ENCODE data around the gene CEACAM18. TPM values are rescaled to one million over a fixed set of nuclear protein-coding genes. Genes with fewer than 3 reads are reported as not detected.

Gene CEACAM18
- total RNA-seq, 1 donor from 2014 or later = not detected

DNA sequence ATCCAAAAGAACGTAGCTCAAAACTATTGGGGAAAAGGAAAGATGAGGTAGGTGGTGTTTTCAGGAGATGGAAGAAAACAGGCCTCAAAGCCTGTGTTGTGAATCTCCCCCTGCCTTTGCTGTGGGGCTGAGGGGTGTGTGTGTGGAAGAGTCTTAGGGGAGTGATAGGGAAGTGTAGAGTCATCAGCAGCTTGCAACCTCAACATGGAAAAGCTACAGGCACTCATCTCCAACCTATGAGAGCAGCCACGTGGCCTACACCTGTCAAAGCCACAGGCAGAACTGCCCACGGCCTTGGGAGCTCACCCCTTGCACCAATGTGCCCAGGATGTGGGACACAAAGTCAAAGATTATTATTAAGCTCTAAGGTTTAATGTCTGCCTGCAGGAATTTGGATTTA lies 27.6 kb downstream of the CEACAM18 start:
- Mint-ChIP-seq H3K9me3 (ENCODE audit: low read depth) (peaks cover 11% of the 10 kb centered on the region), H3K36me3 (ENCODE audit: low read depth) (no peaks in the 10 kb centered on the region), H3K4me3 (ENCODE audit: unreplicated experiment) (no peak overlapping the region), H3K4me1 (ENCODE audit: low read depth) (no peaks in the 10 kb centered on the region), H3K27me3 (ENCODE audit: low read depth) (no peaks in the 10 kb centered on the region), H3K27ac (ENCODE audit: unreplicated experiment) (no peak overlapping the region)
- no peak for TF ChIP-seq CTCF (IDR thresholded peaks at IDR 0.05)
- DNase-seq (ENCODE audit: low spot score) = no peak

DNA sequence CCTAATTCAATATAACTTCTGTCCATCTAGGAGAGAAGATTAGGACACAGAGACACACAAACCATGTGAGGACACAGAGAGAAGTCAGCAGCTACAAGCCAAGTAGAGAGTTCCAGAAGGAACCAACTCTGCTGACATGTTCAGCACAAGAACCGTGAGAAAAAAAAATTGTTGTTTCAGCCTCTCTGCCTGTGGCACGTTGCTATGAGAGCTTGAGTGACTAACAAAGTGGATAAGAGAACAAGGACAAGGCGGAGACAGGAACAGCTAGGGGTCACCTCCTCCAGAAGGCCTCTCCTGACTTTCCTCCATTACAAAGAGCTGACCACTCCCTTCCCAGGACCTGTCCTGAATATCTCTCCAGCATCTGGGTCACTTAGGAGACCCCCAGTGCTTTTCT lies 28.9 kb downstream of the CEACAM18 start:
- H3K4me1 Mint-ChIP-seq (ENCODE audit: low read depth) = no peaks in the 10 kb centered on the region
- no peak for TF ChIP-seq CTCF (IDR thresholded peaks at IDR 0.05)
- H3K36me3 Mint-ChIP-seq (ENCODE audit: low read depth) = no peaks in the 10 kb centered on the region
- DNase-seq (ENCODE audit: low spot score) = no peak
- no peak overlapping the region for H3K27ac Mint-ChIP-seq (ENCODE audit: unreplicated experiment)
- H3K9me3 Mint-ChIP-seq (ENCODE audit: low read depth) = peaks cover 9% of the 10 kb centered on the region
- H3K27me3 Mint-ChIP-seq (ENCODE audit: low read depth) = no peaks in the 10 kb centered on the region
- H3K4me3 Mint-ChIP-seq (ENCODE audit: unreplicated experiment) = no peak overlapping the region

DNA sequence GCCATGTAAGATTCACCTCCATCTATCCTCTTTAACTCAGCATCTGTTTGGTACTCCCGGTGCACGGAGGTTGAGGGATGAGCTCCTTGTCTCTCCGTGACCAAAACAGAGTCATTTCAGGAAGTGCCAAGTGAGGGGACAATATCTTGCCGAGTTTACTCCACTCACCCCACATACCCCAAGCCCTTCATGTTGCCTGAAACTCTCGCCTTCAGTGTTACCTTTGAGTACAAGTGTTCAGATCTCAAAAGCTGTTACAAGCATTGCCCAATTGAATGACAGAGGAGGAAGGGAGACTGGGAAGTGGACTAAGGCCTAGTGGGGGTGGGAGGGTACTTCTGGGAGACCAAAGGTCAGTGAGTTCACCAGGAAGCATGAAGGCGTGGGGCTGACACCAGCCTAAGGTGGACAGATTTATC lies 29.3 kb downstream of the CEACAM18 start:
- peaks cover 7% of the 10 kb centered on the region for H3K9me3 Mint-ChIP-seq (ENCODE audit: low read depth)
- no peaks in the 10 kb centered on the region for H3K27me3 Mint-ChIP-seq (ENCODE audit: low read depth)
- H3K4me1 Mint-ChIP-seq (ENCODE audit: low read depth) = no peaks in the 10 kb centered on the region
- no peak overlapping the region for H3K27ac Mint-ChIP-seq (ENCODE audit: unreplicated experiment)
- TF ChIP-seq CTCF (IDR thresholded peaks at IDR 0.05) = no peak
- H3K36me3 Mint-ChIP-seq (ENCODE audit: low read depth) = no peaks in the 10 kb centered on the region
- no peak overlapping the region for H3K4me3 Mint-ChIP-seq (ENCODE audit: unreplicated experiment)
- no peak for DNase-seq (ENCODE audit: low spot score)

GRCh38 chr19:51508059-51508733 lies 29.9 kb downstream of the CEACAM18 start:
- no peaks in the 10 kb centered on the region for H3K36me3 Mint-ChIP-seq (ENCODE audit: low read depth)
- no peak overlapping the region for H3K4me3 Mint-ChIP-seq (ENCODE audit: unreplicated experiment)
- no peak for TF ChIP-seq CTCF (IDR thresholded peaks at IDR 0.05)
- H3K27me3 Mint-ChIP-seq (ENCODE audit: low read depth) = peaks cover 3% of the 10 kb centered on the region
- peaks cover 7% of the 10 kb centered on the region for H3K9me3 Mint-ChIP-seq (ENCODE audit: low read depth)
- no peak overlapping the region for H3K27ac Mint-ChIP-seq (ENCODE audit: unreplicated experiment)
- H3K4me1 Mint-ChIP-seq (ENCODE audit: low read depth) = no peaks in the 10 kb centered on the region
- no peak for DNase-seq (ENCODE audit: low spot score)

- no peak for TF ChIP-seq CTCF (IDR thresholded peaks at IDR 0.05)
- Mint-ChIP-seq H3K36me3 (ENCODE audit: low read depth) (no peaks in the 10 kb centered on the region), H3K27ac (ENCODE audit: unreplicated experiment) (no peak overlapping the region), H3K4me1 (ENCODE audit: low read depth) (no peaks in the 10 kb centered on the region), H3K4me3 (ENCODE audit: unreplicated experiment) (no peak overlapping the region), H3K9me3 (ENCODE audit: low read depth) (no peaks in the 10 kb centered on the region), H3K27me3 (ENCODE audit: low read depth) (peaks cover 7% of the 10 kb centered on the region)
- no peak for DNase-seq (ENCODE audit: low spot score)
Observed at GRCh38 chr19:51509823-51510660, 31.7 kb downstream of the CEACAM18 start.
